ENCODE data around the gene BFSP2.
"Not testable (repeated sequence)": the region's sequence is repeated elsewhere in the genome, so short reads cannot be mapped to it uniquely, and the experiment has no call there.

The BFSP2 gene

DNA sequence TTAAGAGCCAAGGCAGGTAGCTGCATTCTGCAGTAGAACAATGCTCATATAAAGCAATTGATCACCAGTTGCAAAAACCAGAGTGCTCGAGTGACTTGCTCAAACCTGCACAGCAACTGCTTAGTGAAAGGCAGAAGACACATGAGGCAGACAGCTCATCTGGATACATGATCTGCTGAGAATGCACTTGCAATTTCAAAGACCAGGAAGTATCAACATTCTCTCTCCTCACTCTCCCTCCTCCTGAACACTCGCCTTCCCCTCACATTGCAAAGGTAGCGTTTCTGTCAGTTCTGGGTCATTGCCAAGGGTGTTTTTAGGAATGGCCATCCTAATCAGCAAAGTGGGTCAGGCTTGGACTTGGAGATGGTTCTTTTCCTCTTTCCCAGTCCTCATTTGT, 61.0 kb downstream of the BFSP2 start:
- DNase-seq = no peak

DNA sequence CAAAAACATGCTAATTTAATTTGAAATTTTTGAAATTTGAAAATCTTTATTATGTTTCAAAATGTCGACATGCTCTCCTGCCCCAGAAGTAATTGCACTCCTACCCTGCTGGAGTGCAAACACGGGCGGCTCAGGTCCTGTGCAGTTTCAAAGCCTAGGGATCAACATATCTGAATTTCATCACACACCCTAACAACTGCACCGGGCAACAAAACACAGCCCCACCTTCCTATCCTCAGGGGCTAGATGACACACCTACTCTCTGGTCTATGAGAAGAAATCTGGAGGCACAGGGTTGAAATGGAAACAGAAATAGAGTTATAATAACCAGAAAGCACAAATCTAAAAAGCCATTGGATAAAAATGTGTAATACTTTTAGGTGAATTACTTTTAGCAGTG, 61.4 kb downstream of the BFSP2 start:
- DNase-seq = no peak

DNA sequence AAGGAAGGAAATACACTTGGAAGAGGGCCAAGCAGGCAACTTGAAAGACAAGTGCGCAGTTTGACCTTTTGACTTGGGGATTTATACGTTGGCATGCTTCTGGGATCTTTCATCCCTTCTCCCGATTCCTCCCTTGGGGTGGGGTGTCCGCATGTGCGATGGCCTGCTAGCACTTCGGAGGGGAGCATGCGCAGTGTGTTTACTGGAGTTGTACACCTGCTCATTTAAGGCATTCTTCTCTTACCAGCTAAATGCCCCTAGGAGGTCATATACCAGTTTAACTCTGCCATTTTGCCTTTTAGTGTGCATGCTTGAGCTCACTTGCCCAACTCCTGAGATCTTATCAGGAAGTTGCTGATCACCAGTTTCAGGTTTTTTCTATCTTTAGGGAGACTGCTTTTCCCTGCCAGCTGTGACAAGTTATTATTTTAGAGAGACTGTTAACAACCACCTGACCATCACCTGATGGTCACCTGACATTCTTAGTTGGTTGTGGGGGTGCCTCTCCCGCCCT, 63.5 kb downstream of the BFSP2 start:
- DNase-seq = no peak

DNA sequence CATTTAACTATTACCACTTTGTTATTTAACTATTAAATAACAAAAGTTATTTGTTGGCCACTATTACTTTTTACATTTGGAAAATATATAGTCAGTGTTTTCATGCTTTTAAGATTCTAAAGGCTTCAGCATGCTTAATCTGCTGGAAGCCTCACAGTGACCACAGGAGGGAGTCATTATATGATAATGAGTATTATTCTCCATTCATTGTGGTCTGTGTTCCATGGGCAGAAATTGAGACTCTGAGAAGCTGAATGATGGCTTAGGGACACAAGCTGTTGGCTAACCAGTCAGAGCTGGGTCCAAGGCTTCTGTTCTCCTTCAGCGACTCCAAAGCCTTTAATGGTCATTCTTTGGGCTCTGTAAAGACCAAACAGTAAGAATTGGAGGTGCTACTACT, 64.7 kb downstream of the BFSP2 start:
- DNase-seq = peak; percentile 21 to 28

DNA sequence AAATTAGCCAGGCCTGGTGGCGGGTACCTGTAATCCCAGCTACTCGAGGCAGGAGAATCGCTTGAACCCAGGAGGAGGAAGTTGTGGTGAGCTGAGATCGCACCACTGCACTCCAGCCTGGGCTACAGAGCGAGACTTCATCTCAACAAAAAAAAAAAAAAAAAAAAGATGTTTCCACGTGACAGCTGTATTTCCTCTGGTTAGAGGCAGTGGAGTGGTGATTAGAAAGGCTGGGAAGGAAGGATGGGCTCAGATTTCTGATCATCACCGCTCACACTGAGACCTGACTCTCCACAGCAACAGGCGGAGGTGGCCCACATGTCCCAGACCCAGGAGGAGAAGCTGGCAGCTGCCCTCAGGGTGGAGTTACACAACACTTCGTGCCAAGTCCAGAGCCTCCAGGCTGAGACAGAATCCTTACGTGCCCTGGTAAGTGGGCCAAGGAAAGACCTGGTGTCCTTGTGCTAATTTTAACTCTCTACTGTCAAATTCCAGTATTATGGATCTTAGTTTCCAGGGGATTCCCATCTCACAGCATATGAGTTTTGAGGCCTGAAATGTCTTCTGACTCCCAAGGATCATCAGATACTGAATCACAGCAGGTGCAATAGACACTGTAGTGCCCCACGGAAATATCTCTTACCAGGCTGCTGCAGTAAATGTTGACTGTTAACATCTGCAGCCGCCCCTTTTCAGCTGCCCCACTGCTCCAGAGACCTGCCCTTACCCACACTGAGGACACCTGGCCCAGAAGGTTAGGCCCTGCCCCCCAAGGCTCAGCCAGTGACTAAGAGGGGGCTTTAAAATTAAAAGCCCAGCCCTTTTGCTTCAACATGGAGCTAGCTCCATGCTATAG, 66.9 kb downstream of the BFSP2 start:
- DNase-seq = no peak

DNA sequence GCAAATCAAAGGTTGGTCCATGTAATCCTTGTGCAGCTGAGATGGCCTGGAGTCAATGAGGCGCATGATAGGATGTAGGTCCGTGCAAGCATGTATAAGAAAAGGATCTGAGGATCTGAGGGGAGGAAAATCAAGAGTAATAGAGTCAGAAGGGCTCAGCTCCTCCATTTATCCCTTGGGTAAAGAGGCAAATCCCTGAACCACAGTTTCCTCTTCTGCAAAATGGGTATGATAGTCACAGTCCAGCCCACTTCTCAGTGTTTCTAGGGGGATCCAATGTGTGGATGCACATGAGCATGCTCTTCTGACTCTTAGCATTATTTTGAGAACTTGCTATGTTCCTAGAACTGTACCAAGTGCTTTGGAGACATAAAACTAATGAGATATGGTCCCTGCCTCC, 67.9 kb downstream of the BFSP2 start:
- DNase-seq = no peak

DNA sequence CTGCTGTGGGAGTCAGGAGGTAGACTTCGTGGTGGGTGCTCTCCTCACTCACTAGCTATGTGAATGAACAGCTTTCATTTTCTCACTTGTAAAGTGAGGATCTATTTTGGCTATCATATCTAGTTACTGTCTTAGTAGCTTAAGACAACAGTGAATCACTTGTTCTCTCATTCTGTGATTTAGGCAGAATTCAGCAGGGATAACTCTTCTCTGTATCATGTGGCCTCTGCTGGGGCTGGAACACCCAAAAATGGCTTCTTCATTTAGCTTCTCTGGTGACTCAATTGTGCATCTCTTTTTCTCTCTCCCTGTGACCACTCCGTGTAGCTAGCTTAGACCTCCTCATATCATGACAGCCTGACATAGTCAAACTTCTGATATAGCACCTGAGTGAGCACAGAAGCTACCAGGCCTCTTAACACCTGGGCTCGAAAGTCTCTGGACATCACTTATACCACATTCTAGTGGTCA, 68.4 kb downstream of the BFSP2 start:
- DNase-seq = no peak

DNA sequence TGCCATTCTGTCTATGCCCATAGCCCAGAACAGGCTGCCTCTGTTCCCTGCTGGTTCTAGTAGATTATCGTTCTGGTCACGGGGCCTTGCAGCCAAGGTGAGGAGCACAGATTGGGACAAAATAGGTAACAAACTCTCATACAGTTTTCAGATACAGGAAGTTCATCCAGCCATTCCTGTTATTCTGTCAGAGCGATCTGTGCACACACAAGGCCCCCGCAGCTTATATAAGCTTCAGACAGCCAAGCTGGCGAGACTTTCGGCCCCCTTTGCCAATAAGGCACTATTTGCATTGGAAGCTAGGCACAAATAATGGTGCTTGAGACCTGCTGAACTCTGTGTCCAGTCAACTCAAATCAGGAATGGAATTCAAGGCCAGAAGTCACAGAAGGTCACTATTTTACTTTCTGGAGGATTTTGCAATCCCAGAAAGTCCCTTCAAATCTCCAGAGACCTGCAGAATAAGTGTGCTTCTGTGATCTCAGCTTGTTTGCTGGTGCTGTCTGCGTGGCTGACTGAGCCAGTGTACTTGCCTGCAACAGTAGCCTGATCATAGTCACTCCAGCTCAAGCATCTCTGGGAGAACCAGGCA, 69.4 kb downstream of the BFSP2 start:
- DNase-seq = no peak

DNA sequence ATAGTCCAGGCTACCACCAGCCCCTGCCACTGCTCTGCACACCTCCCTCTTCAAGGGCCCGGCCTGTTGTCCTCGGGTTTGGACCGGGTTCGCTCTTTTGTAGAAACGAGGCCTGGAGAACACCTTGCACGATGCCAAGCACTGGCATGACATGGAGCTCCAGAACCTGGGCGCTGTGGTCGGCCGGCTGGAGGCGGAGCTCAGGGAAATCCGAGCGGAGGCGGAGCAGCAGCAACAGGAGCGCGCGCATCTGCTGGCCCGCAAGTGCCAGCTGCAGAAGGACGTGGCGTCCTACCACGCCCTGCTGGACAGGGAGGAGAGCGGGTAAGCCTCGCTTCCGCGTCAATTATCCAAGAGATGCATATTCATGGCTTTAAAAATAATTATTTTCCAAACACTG, 72.4 kb downstream of the BFSP2 start:
- no peak for DNase-seq

DNA sequence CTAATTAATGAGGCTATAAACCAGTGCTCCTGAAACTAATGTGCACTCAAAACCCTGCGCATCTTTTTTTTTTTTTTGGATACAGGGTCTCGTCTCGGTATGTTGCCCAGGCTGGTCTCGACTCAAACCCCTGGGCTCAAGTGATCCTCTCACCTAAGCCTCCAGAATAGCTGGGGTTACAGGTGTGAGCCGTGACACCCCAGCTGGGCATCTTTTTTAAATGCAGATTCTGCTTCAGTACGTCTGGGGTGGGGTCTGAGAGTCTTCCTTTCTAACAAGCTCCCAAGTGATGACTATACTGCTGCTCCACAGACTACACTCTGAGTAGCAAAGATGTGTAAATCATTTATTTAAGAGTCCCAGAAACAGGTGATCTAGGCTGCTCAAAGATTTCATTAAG, 73.0 kb downstream of the BFSP2 start:
- no peak for DNase-seq

DNA sequence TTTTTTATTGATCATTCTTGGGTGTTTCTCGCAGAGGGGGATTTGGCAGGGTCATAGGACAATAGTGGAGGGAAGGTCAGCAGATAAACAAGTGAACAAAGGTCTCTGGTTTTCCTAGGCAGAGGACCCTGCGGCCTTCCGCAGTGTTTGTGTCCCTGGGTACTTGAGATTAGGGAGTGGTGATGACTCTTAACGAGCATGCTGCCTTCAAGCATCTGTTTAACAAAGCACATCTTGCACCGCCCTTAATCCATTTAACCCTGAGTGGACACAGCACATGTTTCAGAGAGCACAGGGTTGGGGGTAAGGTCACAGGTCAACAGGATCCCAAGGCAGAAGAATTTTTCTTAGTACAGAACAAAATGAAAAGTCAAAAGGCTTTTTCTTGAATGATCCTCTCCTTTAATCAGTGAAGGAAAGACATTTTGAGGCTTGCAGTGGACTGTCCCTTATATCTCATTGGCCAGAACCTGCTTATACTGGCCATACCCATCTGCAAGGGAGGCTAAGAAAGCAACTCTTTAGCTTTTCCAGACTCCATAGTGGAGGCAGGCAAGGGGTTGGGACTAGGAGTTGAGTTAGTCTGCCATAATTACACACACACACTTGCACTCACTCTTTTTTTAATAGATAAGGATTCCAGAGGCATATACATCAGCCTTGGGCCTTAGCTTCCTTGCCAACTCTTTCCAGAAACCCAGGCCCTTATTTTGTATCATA, 73.8 kb downstream of the BFSP2 start:
- DNase-seq = not testable (repeated sequence)

DNA sequence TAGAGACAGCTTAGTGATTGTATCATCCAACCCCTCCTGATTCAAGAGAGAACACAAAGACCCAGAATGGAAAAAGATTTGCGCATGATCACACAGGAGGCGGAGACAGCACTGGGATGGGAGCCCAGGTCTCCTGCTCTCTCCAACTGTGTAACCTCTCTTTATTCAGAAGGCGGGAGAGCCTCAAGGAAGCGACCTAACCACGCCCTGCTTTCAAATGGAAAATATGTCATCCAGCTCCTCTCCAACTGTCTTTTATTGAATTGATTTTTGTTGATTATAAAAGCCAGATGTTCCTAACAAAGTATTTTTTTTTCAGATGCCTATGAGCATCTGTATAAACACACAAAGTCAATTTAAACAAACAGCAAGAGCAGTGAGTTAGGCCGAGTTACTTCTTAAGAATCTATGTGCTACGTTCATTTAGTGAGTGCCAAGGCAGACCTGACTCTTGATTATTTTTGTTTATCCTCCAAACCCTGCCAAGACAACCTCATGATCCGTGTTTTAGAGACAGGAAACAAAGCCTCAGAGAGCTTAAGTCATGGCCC, 74.5 kb downstream of the BFSP2 start:
- DNase-seq = no peak

DNA sequence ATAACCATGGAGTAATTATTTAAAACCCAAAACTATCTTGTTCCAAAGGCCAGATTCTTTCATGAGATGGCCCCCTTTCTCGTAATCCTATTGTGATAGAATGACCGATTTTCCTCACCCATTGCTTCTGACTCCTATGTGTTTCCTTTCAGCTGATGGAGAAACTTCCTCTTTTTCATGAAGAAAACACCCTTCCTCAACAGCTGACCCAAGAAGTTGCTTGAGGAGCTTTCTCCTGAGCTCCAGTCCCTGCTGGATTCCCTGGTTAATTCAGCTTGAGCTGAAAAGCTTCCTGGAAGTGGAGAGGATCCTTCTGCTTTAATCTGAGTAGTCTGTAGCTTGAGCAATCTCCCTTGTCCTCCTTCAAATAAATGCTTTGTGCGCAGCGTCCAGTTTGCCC, 75.0 kb downstream of the BFSP2 start:
- peak; percentile 45 to 55 for DNase-seq

DNA sequence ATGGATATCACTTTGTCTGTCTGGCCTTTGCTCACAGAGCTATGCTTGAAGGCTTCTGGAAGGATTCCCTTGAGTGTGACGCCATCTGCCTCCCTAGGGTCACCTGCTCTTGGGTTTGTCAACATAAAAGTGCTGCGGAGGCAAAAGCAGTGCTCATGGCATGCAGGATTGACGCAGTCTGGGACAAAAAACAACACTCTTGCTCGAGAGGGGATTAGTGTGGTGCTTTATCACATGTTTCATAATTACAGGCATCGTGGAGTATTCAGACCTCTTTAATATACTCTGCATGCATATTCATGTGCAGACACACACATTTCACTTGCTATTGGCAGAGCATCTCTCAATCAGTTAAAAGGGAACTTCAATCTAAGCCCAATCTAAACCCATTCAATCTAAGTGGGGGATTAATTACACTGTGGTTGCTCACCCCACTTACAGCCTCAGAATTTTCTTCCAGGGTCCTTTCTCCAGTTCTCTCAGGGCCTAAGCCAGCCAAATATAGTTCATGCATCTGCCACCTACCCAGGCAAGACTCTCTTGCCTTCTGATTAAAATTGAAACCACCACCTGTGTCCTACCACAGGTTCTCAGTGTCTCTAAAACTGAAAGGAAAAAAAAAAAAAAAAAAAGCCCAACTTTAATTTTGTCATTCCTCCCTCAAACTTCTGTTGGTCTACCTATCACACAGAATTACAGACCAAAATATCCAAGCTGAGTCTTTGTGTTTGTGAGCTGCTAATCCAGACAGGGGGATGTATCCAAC, 75.6 kb downstream of the BFSP2 start:
- DNase-seq = no peak

DNA sequence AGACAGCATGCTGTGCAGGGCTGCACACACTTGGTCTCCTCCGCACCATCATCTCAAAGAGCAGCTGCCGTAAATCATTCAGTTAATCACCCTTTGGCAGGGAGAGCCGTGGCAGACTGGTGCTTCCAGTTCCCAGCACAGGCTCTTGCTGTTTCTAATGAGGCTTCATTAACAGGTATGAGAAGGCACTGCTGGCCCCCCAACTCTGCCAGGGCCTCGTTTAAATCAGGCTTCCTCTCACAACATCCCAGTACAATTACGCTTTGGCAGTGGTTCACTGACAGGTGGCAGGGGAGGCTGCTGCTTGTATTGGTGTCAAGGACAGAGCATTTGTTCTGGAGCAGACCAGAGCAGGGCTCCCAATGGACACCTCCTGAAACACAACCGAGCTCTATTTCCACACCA, 77.1 kb downstream of the BFSP2 start:
- no peak for DNase-seq

DNA sequence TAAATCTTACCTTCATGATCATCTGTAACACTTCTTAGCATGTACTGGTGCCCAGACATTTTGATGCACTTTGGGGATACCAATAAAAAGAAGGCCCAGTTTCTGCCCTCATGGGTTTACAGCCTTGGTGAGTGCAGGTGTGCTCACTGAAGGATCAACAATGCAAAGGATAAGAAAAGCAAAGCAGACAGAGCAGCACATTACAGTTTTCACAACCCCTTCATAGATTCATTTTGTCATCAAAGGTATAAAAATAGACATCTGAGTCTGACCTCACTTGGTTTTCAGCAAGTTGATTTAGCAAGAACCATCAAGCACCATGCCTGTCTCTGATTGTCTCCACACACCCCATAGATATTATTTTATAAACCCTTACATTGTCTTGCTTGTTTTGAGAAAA, 77.6 kb downstream of the BFSP2 start:
- no peak for DNase-seq

DNA sequence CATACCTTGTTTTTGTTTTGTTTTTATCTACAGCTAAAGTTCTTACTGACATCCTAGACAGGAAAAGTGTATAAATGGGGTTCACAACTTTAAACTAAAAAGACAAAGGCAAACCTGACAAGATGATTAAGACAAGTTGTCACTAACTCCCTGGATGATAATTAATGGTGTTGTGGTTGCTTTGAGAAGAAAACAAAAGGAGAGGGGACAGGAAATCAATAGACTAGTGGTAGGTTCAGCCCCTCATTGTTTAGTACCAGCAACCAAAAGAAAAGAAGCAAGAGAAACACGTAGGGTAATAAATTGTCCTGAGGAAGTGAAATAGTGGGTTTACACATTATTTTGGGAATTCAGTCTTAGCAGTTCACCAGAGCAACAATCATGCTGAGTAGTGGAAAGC, 78.8 kb downstream of the BFSP2 start:
- DNase-seq = no peak

DNA sequence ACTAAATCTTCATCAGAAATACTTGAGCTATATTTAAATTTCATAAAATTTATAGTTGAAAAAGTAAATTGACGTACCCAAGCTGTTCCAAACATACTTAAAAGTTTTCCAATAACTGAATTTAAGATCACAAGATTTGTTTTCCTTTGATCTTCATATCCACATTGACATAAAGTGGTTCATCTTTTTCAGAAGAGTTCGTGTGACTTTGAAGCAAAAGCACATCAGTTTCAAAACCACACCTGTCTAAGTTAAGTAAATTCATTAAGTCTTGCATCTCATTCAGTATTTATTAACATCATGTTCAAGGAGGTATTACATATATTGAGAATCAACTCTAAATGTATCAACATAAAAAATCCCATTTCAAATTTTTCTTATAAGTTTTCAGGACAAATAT, 79.5 kb downstream of the BFSP2 start:
- DNase-seq = no peak

DNA sequence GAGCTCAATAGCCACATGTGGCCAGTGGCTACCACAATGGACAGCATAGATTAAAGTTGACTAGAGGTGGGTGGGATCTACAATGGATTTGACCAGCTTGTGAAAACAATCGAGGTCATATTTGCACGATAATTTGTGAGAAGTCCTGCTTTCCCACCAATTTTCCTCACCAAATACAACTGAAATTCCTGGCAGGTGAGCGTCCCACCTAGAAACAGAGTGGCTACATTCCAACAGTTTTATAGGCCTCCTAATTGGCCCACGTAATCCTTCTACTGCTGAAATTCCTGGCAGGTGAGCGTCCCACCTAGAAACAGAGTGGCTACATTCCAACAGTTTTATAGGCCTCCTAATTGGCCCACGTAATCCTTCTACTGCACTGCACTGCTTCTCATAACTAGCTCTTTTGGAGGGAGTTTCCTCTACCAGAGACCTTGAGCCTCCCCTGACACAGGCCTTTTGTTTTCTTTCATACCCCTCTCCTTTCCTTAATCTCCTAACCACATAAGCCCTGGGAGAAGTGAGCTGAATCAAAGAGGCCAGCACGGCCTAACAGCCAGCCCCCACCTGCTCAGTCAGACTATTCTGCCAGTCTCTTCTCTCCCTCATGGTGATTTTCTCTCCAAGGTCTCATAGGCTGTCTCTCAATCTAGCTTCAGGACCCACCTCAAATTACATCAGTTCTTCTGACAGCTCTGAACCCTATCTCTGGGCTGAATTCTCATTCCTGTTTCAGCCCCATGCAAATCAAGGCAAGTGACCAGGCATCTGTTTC, 80.2 kb downstream of the BFSP2 start:
- DNase-seq = no peak

DNA sequence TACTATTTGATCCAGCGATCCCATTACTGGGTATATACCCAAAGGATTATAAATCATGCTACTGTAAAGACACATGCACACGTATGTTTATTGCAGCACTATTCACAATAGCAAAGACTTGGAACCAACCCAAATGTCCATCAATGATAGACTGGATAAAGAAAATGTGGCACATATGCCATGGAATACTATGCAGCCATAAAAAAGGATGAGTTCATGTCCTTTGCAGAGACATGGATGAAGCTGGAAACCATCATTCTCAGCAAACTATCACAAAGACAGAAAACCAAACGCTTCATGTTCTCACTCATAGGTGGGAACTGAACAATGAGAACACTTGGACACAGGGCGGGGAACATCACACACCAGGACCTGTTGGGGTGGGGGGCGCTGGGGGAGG, 82.6 kb downstream of the BFSP2 start:
- DNase-seq = not testable (repeated sequence)

DNA sequence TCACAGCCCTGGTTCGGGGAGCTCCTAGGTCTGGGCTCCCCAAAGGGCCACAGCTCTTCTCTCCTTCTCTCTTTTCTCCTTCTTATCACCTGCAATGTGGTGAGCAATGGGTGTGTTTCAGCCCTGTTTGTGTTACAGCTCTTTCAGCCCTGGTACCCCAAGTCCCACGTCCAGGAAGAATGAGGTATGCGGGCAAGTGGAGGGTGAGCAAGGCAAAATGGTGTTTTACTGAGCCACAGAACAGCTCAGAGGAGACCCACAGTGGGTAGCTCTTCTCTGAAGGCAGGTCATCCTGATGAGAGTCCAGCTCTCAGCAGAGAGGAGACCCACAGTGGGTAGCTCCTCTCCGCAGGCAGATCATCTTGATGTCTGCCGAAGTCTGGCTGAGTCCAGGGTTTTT, 86.8 kb downstream of the BFSP2 start:
- no peak for DNase-seq

DNA sequence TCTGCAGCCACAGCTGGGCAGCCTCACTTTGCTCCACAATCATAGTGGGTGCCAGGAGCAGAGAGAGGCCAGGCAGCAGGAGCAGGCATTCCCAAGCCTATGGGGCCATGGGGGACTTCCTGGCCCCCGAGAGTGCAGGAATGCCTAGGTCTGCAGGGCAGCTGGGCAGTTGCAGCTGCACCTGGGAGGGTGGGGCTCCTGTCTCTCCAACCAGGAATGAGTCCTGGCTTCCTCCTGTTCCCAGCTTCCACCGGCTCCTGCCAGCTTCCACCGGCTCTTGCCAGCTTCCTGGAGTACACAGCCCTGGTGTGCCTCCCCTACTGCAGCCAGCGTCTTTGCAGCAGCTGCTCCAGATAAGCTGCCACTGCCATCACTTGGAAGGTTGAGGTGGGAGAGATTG, 87.3 kb downstream of the BFSP2 start:
- DNase-seq = no peak
